GM18502 (cell line): ENCODE data around the gene LRRC7.
"Not testable (repeated sequence)": the region's sequence is repeated elsewhere in the genome, so short reads cannot be mapped to it uniquely, and the experiment has no call there.

Experiments used
- ATAC-seq: cut with Tn5 transposase; IDR thresholded peaks from one replicate; pipeline ENCODE4 v1.9.1; 2021; ENCODE audit warnings: mild to moderate bottlenecking; ENCODE audit not compliant: unreplicated experiment, poor library complexity

LRRC7 gene

DNA sequence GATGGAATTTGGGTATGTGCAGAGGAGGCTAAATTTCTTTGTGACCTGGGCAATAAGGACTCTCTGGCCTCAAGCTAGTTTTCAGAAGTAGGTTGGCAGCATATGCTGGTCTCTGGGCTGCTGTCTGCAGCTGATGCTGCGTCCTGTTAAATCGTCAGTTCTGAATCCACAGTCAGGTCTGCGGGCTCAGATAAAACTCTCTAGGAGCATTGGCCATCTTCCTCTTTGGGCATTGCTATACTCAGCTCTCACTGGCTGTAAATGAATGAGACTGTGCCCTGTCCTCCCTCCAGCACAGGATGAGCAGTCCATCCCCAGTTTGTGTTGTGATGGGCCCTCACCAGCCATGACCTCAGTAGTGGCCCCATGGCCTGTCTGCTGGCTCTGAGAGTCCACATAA is 365.0 kb downstream of the LRRC7 start:
- ATAC-seq, result no peak

DNA sequence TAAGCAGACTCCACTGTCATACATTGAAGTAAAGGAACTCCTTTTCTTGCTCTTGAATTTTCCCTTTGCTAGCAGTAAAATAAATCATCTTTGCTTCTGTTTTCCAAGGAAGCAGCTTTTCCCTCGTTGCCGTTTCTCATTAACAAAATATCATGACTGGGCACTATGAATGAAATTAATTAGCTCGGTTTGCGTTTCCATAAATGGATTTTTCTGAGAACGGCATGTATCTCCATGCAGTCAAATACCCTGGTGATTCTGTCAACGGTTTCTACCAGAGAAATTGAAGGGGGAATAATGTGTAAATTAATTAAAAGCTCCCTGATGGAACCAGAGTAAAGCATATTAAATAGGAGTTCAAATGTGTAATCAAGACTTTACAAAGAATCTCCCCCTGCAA is 372.5 kb downstream of the LRRC7 start:
- no peak for ATAC-seq

DNA sequence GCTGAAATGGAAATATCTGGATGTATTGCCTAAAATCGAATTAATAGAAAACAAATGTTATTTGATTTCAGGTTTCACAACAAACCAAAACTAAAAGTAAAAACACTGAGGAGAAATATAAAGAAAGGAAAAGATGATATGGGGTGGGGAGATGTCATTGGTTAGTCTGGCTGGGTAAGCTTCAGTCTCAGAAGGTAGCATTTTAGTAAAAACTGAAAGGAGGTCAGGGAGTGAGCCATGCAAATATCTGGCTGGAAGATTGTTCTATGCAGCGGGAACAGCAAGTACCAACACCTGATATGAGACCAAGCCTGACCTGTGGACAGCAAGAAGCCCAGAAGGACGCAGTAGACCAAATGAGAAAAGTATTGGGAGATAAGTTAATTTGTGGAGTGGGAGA is 373.1 kb downstream of the LRRC7 start:
- no peak for ATAC-seq

DNA sequence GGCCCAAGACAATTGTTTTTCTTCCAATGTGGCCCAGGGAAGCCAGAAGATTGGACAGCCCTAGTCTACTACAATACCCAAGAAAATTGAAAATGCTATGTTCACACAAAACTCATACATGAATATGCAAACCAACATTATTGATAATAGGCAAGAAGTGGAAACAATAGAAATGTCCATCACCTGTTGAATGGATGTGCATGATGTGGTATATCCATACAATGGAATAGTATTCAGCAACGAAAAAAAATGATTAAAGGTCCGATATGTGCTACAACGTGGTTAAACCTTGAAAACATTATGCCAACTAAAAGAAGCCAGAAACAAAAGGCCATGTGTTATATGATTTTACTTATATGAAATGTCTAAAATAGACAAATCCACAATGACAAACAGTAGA is 375.3 kb downstream of the LRRC7 start:
- ATAC-seq, result no peak

DNA sequence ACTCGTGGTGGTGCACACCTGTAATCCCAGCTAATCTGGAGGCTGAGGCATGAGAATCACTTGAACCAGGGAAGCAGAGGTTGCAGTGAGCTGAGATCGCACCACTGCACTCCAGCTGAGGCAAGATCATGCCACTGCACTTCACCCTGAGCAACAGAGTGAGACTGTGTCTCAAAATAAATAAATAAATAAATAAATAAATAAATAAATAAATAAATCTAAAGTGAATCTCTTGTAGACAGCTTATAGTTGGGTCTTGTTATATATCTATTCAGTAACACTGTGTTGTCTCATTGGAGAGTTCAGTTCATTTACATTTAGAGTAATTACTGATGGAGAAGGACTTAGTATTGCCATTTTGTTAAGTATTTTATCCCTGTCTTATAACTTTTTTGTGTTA is 379.2 kb downstream of the LRRC7 start:
- ATAC-seq, result no peak

DNA sequence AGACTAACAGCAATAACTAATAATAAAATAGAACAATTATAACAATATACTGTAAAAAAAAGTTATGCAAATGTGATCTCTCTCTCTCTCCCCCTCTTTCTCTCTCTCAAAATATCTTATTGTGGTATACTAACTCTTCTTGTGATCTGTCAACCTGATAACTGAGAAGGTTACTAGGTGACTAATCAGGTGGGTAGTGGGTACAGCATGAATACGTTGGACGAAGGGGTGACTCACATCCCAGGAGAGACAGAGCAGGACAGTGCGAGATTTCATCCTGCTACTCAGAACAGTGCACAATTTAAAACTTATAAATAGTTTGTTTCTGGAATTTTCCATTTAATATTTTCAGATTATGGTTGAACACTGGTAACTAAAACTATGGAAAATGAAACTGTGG is 380.1 kb downstream of the LRRC7 start:
- ATAC-seq, result no peak

DNA sequence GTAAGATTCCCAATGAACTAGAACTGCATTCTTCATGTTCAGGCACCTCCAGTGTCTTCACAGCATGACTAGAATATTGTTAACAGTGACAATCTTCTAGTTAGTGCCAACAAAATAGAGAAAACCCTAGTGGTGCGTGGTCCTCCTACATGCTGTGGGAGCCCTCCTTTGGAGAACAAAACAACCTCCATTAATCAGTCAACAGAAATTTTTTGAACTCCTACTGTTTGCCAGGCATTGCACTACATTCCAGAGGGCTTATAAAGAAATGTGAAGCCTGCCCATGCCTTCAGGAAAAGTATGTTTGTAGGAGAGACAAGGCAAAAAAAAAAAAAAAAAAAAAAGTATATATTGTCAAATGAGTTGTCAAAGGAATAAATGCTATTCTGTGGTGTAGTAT is 385.0 kb downstream of the LRRC7 start:
- ATAC-seq, result no peak

DNA sequence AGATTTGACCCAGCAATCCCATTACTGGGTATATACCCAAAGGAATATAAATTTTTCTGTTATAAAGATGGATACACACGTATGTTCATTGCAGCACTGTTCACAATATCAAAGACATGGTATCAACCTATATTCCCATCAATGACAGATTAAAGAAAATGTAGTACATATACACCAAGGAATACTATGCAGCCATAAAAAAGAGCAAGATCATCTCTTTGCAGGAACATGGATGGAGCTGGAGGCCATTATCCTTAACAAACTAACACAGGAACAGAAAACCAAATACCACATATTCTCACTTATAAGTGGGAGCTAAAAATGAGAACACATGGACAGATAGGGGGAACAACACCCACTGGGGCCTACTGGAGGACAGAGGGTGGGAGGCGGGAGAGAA is 394.7 kb downstream of the LRRC7 start:
- ATAC-seq, result not testable (repeated sequence)

DNA sequence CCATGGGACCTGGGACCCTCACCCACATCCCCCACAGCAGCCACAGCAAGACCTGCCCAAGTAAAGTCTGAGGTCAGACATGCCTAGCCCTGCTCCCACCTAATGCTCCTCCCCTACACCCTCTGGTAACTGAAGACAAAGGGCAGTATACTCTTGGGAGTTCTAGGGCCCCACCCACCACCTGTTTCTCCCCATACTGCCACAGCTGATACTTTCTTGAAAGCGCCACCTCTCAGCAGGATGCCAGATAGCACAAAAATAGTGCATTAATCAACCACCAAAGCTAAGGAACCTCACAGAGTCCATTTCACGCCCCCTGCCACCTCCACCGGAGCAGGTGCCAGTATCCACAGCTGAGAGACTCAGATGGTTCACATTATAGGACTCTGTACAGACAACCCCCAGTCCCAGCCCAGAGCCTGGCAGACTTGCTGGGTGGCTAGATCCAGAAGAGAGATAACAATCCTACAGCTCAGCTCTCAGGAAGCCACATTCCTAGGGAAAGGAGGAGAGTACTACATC is 399.6 kb downstream of the LRRC7 start:
- no peak for ATAC-seq

DNA sequence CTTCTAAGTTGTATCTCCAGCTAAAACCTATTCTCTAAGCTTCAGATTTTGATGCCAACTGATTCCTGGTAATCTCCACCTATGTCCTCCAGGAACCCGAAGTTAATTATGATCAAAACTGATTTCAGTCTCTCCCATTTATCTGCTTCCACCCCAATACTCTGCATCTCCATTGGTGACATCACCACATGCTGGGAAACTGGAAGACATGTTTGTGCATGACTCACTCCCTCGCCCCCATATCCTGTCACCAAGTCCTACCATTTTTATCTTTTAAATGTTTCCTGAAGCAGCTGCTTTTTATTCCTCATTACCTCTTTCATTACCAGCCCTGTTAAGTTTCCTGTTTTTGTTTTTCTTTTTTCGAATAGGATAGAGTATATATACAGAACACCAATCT is 409.2 kb downstream of the LRRC7 start:
- ATAC-seq, result no peak

DNA sequence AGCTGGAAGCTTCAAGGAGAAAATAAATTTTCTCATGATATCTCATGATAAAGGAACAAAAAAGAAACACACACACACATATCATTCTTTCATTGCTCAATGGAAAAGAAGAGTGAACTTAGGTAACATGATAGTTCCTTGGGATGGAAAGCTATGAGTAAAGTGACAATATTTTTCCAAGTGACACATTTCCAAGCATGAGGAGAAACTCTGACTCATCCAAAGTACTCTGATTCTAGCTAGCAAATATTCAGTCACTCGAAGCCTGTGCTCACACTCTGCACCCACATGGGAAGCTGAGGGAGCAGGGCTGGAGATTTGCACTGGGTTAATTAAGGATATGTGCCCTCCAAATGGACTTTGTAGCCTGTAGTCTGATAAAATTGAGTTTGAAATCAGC is 415.3 kb downstream of the LRRC7 start:
- no peak for ATAC-seq

DNA sequence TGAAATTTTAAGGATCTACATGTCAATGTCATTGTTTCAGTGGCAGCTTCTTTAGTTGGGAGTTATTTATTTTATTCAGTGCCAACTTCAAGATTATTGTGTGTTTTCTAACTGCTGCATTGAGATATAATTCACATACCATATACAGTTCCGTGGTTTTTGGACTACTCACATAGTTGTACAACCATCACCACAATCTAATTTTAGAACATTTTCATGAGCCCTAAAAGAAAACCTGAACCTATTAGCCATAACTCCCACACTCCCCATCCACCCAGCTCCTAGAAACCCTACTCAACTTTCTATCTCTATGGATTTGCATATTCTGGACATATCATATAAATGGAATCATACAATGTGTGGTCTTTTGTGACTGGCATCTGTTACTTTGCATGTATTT is 417.7 kb downstream of the LRRC7 start:
- no peak for ATAC-seq

DNA sequence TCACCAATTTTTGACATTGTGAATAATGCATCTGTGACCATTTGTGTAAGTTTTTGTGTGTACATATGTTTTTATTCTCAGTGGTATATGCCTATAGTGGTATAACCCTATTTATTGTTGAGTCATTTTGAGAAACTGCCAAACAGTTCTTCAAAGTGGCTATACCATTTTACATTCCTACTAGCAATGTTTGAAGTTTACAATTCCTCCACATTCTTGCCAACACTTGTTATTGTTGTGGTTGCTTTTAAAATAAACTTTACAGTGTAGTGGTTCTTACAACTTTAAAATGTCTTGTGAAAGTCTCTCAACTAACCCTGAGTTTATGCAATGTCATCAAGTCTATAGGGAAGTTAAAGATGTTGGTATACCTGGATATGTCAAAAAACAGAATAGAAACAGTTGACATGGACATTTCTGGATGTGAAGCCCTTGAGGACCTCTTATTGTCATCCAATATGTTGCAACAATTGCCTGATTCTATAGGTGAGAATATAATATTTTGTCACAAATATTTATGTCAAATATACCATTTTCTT is 418.2 kb downstream of the LRRC7 start:
- ATAC-seq, result no peak

DNA sequence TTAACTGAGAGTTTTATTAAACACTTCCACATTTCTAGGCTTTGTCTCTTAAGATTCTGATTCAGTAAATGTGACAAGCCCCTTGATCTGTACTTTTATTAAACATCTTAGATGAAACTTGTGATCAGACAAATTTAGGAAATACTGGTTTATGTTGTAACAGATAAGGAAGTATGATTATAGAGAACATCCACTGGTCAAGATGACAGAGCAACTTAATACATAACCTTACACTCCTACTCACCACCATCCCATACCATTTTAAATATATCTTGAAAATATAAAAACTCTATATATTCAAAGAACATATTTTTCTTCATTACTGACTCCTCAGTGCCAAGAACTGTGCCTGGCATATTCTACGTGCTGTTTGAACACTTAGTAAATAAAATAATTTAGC is 420.2 kb downstream of the LRRC7 start:
- ATAC-seq, result no peak

DNA sequence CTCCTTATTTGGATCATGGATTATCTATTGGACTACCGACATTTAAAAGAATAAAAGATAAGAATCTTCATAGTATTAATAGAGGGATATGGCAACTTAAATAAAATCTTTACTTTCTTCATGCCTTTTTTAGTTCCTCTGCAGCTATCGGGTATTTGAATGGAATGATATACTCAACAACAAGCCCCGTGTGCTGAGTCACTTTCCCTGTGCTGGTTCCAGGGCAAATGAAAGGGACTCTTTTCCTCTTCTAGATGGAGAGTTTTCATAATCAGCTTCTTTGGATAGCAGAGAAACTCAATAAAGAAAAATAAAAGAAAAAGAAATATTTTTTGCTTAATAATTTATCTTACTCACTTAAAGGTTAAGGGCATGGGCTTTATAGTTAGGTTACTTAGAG is 423.9 kb downstream of the LRRC7 start:
- no peak for ATAC-seq

DNA sequence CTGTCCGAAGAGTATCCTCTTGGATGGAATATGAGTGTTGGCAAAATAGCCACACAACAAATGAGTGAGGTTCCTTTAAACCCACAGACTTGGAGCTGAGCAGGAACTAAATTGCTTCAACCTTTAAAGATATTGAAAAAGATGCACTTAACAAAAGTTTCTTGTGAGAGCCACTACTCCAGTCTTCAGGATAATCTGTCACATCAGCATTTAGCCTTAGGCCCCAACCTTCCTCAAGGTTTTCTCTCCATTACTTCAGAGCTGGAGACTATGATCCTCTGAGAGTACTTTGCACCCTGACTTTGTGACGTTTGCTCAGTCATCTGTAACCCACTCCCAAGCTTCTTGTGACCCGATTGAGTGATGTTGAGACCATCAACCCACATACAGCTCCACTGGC is 424.9 kb downstream of the LRRC7 start:
- no peak for ATAC-seq

DNA sequence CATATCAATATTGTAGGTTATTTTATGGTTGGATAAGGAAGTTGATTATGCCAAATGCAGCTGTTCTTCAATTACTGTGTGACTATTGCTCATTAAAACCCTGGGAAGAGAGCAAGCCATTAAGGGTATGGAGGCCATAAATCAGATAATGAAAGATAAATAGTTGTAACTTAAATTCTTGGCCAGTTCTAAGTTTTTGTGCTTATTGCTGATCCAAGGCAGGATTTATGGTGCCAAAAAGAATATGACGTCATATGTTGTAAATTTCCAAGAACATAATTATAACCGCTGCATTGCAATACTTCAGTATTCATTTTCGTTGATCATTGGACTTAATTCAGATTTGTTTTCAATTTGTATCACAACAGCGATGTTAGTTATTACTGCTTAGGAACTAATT is 426.1 kb downstream of the LRRC7 start:
- ATAC-seq, result no peak

DNA sequence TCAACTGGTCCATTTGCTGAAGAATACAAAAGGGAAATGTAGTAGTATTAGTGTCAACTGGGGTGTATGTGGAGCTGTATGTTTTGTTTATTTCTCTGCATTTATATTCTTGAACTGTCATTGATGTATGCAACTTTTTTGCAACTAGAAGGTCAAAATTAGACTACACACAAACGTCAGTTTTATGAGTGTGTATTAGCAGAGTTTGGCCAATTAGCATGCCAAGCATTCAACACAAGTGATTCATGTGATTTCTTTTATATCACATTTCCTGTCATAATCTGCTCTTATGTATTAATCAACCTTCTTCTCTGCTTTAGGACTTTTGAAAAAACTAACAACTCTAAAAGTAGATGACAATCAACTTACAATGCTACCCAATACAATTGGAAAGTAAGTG is 426.5 kb downstream of the LRRC7 start:
- ATAC-seq, result no peak

DNA sequence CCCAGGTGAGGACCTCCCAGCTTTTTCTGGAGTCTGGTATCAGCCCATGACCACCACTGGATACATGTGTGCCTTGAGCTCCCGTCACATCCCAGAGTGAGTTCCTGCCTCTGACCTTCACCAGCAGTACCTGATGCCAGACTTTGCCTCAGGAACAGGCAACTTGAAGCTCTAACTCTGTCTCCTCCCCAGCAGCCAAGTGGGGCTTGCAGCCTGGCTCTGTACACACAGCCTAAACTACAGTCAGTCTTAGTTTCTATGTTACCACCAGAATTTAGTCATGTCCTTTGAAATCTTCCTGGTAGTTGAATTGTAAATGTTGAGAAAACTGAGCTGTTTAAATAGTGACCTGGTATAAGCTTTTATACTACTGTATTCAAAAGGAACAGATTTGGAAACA is 431.1 kb downstream of the LRRC7 start:
- ATAC-seq, result no peak

DNA sequence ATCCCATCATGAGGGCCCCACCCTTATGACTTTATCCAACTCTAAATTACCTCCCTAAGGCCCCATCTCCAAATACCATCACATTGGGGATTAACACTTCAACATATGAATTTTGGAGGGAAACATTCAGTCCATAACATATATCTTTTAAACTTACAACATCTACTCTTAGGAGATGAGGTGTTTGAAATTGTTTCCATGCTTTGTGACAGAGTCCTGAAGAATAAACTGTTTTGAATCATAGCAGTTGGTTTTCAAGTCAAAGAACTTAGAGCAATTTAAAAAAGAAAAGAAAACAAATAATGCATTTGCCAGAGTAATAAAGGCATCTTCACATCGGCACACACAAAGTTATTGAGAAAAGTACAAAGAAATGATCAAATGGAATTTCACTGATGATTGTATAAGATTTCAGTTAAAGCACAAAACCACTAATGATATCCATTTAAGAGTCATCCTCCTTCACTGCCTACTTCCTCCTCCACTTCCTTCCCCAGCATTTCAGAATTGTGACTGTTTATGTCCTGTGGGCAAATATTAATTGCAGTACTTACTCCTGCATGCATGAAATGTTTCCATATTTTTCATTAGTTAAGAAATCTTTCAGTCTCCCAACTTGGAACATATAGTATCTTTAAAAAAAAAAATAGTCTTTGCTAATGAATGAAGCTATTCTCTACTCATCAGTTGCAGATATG is 435.6 kb downstream of the LRRC7 start:
- ATAC-seq, result no peak

DNA sequence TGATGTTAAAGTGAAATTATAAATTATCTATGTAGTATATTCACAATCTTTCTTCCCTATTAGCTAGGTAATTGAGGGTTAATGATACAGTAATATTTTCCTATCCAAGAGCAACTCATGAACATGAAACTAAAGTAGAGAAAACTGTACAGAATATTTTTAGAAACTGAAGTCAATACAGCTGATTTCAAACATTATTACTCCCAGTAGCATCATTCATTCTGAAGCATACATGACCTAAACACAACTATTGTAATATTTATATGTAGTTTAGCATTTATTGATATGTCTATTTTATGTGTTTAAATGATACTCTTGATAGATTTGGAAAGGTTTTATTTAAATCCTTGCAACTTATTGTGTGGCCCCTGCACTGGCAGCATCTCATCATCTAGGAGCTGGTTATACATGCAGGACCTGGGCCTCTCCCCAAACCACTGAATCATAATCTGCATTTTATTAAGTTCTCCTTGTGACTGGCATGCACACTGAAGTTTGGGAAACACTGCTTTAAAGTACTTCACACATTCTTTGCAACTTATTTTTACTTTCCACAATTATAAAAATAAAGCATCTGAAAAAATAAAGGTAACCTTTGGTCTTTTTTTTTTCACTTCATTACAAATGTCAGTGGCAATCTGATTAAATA is 437.8 kb downstream of the LRRC7 start:
- ATAC-seq, result no peak

DNA sequence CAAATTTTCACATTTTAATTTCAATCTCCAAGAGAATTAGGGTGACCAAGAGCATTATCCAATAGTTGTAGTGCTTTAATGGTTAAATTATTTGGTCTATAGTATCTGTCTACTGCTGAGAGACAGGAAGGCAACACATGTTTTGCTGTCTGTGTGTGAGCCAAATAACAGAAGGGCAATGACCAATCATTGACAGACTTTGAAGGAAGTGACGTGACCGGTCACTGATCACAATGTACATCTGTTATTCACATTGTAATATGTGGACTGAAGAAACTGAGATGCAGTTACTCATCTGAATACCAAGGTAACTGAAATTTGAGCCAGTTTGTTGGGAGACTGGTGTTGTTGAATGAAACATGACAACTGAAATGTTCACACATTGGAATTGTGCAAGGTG is 440.9 kb downstream of the LRRC7 start:
- ATAC-seq, result no peak
